ENCODE data around the gene ZNF629.

DNA sequence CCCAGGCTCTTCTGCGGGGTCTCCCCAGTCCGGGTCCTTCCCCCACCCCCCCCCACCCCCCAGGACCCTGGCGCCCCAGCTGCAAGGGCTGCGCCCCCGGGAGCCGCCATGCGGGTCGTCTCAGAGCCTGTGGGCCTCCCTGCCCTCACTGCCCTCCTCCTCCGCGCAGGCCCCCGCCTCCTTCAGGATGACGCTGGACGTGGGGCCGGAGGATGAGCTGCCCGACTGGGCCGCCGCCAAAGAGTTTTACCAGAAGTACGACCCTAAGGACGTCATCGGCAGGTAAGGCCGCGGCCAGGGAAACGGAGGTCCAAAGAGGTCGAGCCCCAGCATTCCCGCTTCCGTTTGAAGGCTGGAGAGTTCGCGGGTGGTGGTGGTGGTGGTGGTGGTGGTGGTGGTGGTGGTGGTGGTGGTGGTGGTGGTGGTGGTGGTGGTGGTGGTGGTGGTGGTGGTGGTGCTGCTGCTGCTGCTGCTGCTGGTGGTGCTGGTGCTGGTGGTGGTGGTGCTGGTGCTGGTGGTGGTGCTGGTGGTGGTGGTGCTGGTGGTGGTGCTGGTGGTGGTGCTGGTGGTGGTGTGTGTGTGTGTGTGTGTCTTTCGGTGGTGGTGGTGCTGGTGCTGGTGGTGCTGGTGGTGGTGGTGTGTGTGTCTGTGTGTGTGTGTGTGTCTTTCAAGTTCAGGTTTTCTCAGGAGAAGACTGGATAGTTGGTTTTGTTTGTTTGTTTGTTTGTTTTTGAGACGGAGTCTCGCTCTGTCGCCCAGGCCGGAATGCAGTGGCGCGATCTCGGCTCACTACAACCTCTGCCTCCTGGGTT lies 38.2 kb downstream of the ZNF629 start:
- TF ChIP-seq, protein P1, sequence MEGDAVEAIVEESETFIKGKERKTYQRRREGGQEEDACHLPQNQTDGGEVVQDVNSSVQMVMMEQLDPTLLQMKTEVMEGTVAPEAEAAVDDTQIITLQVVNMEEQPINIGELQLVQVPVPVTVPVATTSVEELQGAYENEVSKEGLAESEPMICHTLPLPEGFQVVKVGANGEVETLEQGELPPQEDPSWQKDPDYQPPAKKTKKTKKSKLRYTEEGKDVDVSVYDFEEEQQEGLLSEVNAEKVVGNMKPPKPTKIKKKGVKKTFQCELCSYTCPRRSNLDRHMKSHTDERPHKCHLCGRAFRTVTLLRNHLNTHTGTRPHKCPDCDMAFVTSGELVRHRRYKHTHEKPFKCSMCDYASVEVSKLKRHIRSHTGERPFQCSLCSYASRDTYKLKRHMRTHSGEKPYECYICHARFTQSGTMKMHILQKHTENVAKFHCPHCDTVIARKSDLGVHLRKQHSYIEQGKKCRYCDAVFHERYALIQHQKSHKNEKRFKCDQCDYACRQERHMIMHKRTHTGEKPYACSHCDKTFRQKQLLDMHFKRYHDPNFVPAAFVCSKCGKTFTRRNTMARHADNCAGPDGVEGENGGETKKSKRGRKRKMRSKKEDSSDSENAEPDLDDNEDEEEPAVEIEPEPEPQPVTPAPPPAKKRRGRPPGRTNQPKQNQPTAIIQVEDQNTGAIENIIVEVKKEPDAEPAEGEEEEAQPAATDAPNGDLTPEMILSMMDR (IDR thresholded peaks at IDR 0.05) = no peak
- TF ChIP-seq POLR2A (IDR thresholded peaks at IDR 0.05) (no peak), POLR2AphosphoS5 (IDR thresholded peaks at IDR 0.05) (no peak), EP300 (IDR thresholded peaks at IDR 0.05) (no peak)

All from gastroesophageal sphincter (tissue), 3 donors.